SU-DHL-6 (cell line): ENCODE results near the gene PRKAR2B.
"Not testable (repeated sequence)": the region's sequence is repeated elsewhere in the genome, so short reads cannot be mapped to it uniquely, and the experiment has no call there.

Experiments
- H2AFZ ChIP-seq: fragments of 200-600 bp; sonication (generic); 2 replicates; pipeline ENCODE4 v1.6.1; 2014; ENCODE audit warnings: low read depth, mild to moderate bottlenecking, moderate library complexity, mixed read lengths, antibody characterized with exemption, low read length; ENCODE audit not compliant: severe bottlenecking
- H3F3A ChIP-seq: fragments of 200-600 bp; shearing (Covaris generic); 2 replicates; pipeline ENCODE4 v1.6.0; 2016; ENCODE audit warnings: antibody characterized with exemption, mild to moderate bottlenecking; ENCODE audit not compliant: insufficient read depth
- H3K27ac ChIP-seq: fragments of 200-600 bp; sonication (generic); 2 replicates; pipeline ENCODE4 v1.5.1; 2016; ENCODE audit warnings: low read depth, mild to moderate bottlenecking, low read length, moderate library complexity, mixed read lengths
- H3K27me3 ChIP-seq: fragments of 200-600 bp; sonication (generic), shearing (Covaris generic); 2 replicates; pipeline ENCODE4 v1.6.0; 2014; ENCODE audit warnings: mild to moderate bottlenecking, low read length
- H3K36me3 ChIP-seq: fragments of 200-600 bp; sonication (generic); 2 replicates; pipeline ENCODE4 v1.6.1; 2014; ENCODE audit warnings: mild to moderate bottlenecking, low read length, mixed read lengths
- H3K4me2 ChIP-seq: fragments of 300-600, 200-600 bp; shearing (Covaris generic), sonication (generic); 2 replicates; pipeline ENCODE4 v1.6.0; 2014; ENCODE audit warnings: low read length, low read depth, mild to moderate bottlenecking; ENCODE audit not compliant: poor library complexity, severe bottlenecking
- H3K4me3 ChIP-seq: fragments of 200-600 bp; sonication (generic); 2 replicates; pipeline ENCODE4 v1.5.1; 2014; ENCODE audit warnings: antibody characterized with exemption, low read length, mild to moderate bottlenecking, mixed read lengths; ENCODE audit not compliant: insufficient read depth, poor library complexity, severe bottlenecking
- H3K79me2 ChIP-seq: fragments of 200-600 bp; sonication (generic); 2 replicates; pipeline ENCODE4 v1.6.1; 2014; ENCODE audit warnings: mild to moderate bottlenecking, low read length, moderate library complexity; ENCODE audit not compliant: insufficient read depth
- H3K9ac ChIP-seq: fragments of 200-600 bp; sonication (generic); 2 replicates; pipeline ENCODE4 v1.7.0; 2014; ENCODE audit warnings: mild to moderate bottlenecking, low read length
- H3K9me2 ChIP-seq: fragments of 200-600 bp; sonication (generic); replicated peaks from 2 replicates; pipeline ENCODE4 v1.6.1; 2014; ENCODE audit warnings: low read length; ENCODE audit not compliant: insufficient read depth
- H3K9me3 ChIP-seq: fragments of 200-600 bp; sonication (generic); 2 replicates; pipeline ENCODE4 v1.6.1; 2014; ENCODE audit warnings: low read length, mixed read lengths; ENCODE audit not compliant: insufficient read depth
- H4K20me1 ChIP-seq: fragments of 200-600 bp; sonication (generic); 2 replicates; pipeline ENCODE4 v1.6.1; 2014; ENCODE audit warnings: low read depth, mild to moderate bottlenecking, antibody characterized with exemption, low read length, moderate library complexity, mixed read lengths
- CTCF ChIP-seq: fragments of 200-600 bp; sonication (generic); IDR thresholded peaks from one replicate; pipeline ENCODE4 v1.5.1; 2017; ENCODE audit warnings: antibody characterized with exemption, mild to moderate bottlenecking, low read length, moderate library complexity; ENCODE audit not compliant: insufficient read depth, poor library complexity, severe bottlenecking
- EZH2phosphoT487 ChIP-seq: fragments of 200-600 bp; sonication (generic), shearing (Covaris generic); conservative IDR thresholded peaks from 2 replicates; pipeline ENCODE4 v1.6.1; 2018; ENCODE audit warnings: mild to moderate bottlenecking, antibody characterized with exemption, low read length, moderate library complexity, mixed read lengths

The PRKAR2B gene

GRCh38 chr7:107138696-107139420 is 94.4 kb downstream of the PRKAR2B start:
- no peaks in the 10 kb centered on the region for H4K20me1 ChIP-seq
- H3K9ac ChIP-seq, result no peak overlapping the region
- H3K79me2 ChIP-seq, result no peaks in the 10 kb centered on the region
- no peaks in the 10 kb centered on the region for H3F3A ChIP-seq
- no peak overlapping the region for H3K4me3 ChIP-seq
- no peaks in the 10 kb centered on the region for H3K9me2 ChIP-seq
- no peaks in the 10 kb centered on the region for H3K36me3 ChIP-seq
- H3K27ac ChIP-seq, result no peak overlapping the region
- no peak for TF ChIP-seq EZH2phosphoT487
- TF ChIP-seq CTCF, result no peak
- H2AFZ ChIP-seq, result no peak overlapping the region
- H3K27me3 ChIP-seq, result no peaks in the 10 kb centered on the region
- no peaks in the 10 kb centered on the region for H3K9me3 ChIP-seq
- no peak overlapping the region for H3K4me2 ChIP-seq

GRCh38 chr7:107143875-107144274 is 99.4 kb downstream of the PRKAR2B start:
- H3K4me3 ChIP-seq, H3K27me3 ChIP-seq, H3K36me3 ChIP-seq, H3K79me2 ChIP-seq, H2AFZ ChIP-seq, H3K9ac ChIP-seq, H3F3A ChIP-seq, H4K20me1 ChIP-seq, H3K9me3 ChIP-seq, H3K9me2 ChIP-seq, H3K4me2 ChIP-seq, H3K27ac ChIP-seq: not testable (repeated sequence)

- Histone ChIP-seq H3K4me2 (peak overlapping the region; percentile 7), H3K9ac (no peak overlapping the region), H3K9me3 (no peaks in the 10 kb centered on the region), H3F3A (no peaks in the 10 kb centered on the region), H3K9me2 (no peaks in the 10 kb centered on the region), H3K27me3 (no peaks in the 10 kb centered on the region), H2AFZ (peak overlapping the region; percentile 32), H3K4me3 (no peak overlapping the region), H4K20me1 (no peaks in the 10 kb centered on the region), H3K79me2 (no peaks in the 10 kb centered on the region), H3K36me3 (no peaks in the 10 kb centered on the region), H3K27ac (peak overlapping the region; percentile 4; the same call in 1 of the 2 replicates)
- TF ChIP-seq EZH2phosphoT487 (no peak), CTCF (no peak)
Observed at GRCh38 chr7:107145067-107145838, 100.7 kb downstream of the PRKAR2B start.
